Lower lobe of right lung (tissue), 2 donors: Measurements from ENCODE around the gene MTMR11. TPM values are rescaled to one million over a fixed set of nuclear protein-coding genes. Genes with fewer than 3 reads are reported as not detected.

Source experiments
- ATAC-seq, 2 donors: fragments of 200-7000 bp; cut with Tn5 transposase; one replicate each; pipeline ENCODE4 v1.9.1; 2020 to 2022; ENCODE audit warnings: mild to moderate bottlenecking in 2 of 2, moderate library complexity in 2 of 2
- DNase-seq: peaks from one replicate; pipeline ENCODE4 v3.0.0-alpha.2; 2020
- H3K27ac ChIP-seq: fragments of 200-600 bp; one replicate; pipeline ENCODE4 v1.8.0; 2022
- H3K27me3 ChIP-seq: fragments of 200-600 bp; one replicate; pipeline ENCODE4 v1.8.0; 2022; ENCODE audit warnings: low read depth
- H3K36me3 ChIP-seq: fragments of 200-600 bp; one replicate; pipeline ENCODE4 v1.8.0; 2022; ENCODE audit warnings: mild to moderate bottlenecking
- H3K4me1 ChIP-seq: fragments of 200-600 bp; one replicate; pipeline ENCODE4 v1.8.0; 2022
- H3K4me3 ChIP-seq: fragments of 200-600 bp; one replicate; pipeline ENCODE4 v1.8.0; 2022; ENCODE audit warnings: mild to moderate bottlenecking
- H3K9me3 ChIP-seq: fragments of 200-600 bp; one replicate; pipeline ENCODE4 v1.8.0; 2022
- CTCF ChIP-seq: fragments of 200-600 bp; IDR thresholded peaks from one replicate; pipeline ENCODE4 v1.8.0; 2022; ENCODE audit warnings: antibody characterized with exemption, mild to moderate bottlenecking
- intact Hi-C: fragments of 100-400 bp; cut with DNase I; formaldehyde crosslinking; loops from one replicate; pipeline ENCODE4 v1.11.0; 2022
- total RNA-seq: library from RNA; stranded (reverse); fragmentation: NEBNext Ultra II Directional; extraction: Animal tissue kit (Norgen Biotek cat#: 25700); gene quantifications from one replicate; pipeline ENCODE4 v1.2.1, GENCODE V29; 2021
- donor health status: DM: no; HTN: yes; CAD: no; lungs with severe emphysema.

MTMR11 gene
- total RNA-seq, 1 donor from 2014 or later: 20.4 TPM

- Histone ChIP-seq H3K27ac (no peak overlapping the region), H3K4me1 (peaks cover 43% of the 10 kb centered on the region), H3K27me3 (no peaks in the 10 kb centered on the region), H3K9me3 (no peaks in the 10 kb centered on the region), H3K36me3 (peaks cover 49% of the 10 kb centered on the region), H3K4me3 (no peak overlapping the region)
- intact Hi-C loops: no loop called here
- ATAC-seq (no peak), DNase-seq (no peak)
- TF ChIP-seq CTCF: no peak
Observed at GRCh38 chr1:149925345-149925744, 11.3 kb downstream of the MTMR11 start.

DNA sequence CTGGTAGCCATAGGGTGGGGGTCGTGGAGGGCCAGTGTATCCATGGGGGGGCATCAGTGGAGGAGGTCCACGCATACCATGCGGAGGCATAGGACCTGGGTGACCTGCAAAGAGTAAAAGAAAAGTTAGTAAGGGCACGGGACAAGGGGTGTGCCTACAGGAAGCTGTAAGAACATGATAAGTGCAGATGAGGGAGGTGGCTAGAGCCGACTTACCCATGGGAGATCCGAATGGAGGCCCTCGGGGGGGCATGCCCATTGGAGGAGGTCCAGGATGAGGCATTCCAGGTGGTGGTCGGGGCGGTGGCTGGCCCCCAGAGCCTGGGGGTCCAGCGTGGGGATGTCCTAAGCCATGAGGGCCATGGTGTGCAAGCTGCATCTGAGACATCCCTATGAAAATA, 13.1 kb downstream of the MTMR11 start:
- TF ChIP-seq CTCF: no peak
- H3K36me3 ChIP-seq: peaks cover 49% of the 10 kb centered on the region
- no peaks in the 10 kb centered on the region for H3K27me3 ChIP-seq
- H3K4me3 ChIP-seq: no peak overlapping the region
- no peaks in the 10 kb centered on the region for H3K9me3 ChIP-seq
- intact Hi-C loops: no loop called here
- ATAC-seq: no peak
- H3K27ac ChIP-seq: no peak overlapping the region
- H3K4me1 ChIP-seq: peaks cover 35% of the 10 kb centered on the region
- DNase-seq: no peak

- Histone ChIP-seq H3K36me3 (peaks cover 7% of the 10 kb centered on the region), H3K9me3 (no peaks in the 10 kb centered on the region), H3K4me1 (peaks cover 11% of the 10 kb centered on the region), H3K4me3 (peak within 1 kb of the TSS; percentile 54), H3K27me3 (peaks cover 9% of the 10 kb centered on the region), H3K27ac (no peak within 1 kb of the TSS)
- no peak for DNase-seq
- no peak for TF ChIP-seq CTCF
- intact Hi-C loops: no loop called here
- peak; percentile 56 to 59 for ATAC-seq
Observed at GRCh38 chr1:149917571-149918144, 19.0 kb downstream of the MTMR11 start, which contains the start of gene SV2A. SV2A (minus strand) TSS chr1:149917844; CDS start chr1:149913840, 4,004 bp downstream.

- H3K27ac ChIP-seq: no peak overlapping the region
- no peaks in the 10 kb centered on the region for H3K9me3 ChIP-seq
- DNase-seq (no peak), ATAC-seq (no peak)
- peak overlapping the region; percentile 54 for H3K4me3 ChIP-seq
- TF ChIP-seq CTCF: no peak
- H3K27me3 ChIP-seq: peaks cover 9% of the 10 kb centered on the region
- intact Hi-C loops: no loop called here
- H3K36me3 ChIP-seq: no peaks in the 10 kb centered on the region
- H3K4me1 ChIP-seq: peaks cover 11% of the 10 kb centered on the region
Observed at GRCh38 chr1:149916898-149917252, 19.8 kb downstream of the MTMR11 start.

- DNase-seq: no peak
- no peak for TF ChIP-seq CTCF
- peaks cover 9% of the 10 kb centered on the region for H3K27me3 ChIP-seq
- no peak overlapping the region for H3K4me3 ChIP-seq
- intact Hi-C loops: no loop called here
- no peaks in the 10 kb centered on the region for H3K9me3 ChIP-seq
- no peak overlapping the region for H3K27ac ChIP-seq
- peaks cover 11% of the 10 kb centered on the region for H3K4me1 ChIP-seq
- H3K36me3 ChIP-seq: no peaks in the 10 kb centered on the region
- no peak for ATAC-seq
Observed at GRCh38 chr1:149916193-149916897, 20.3 kb downstream of the MTMR11 start.
